Measurements from ENCODE around the gene HSPBP1.

Gene HSPBP1

DNA sequence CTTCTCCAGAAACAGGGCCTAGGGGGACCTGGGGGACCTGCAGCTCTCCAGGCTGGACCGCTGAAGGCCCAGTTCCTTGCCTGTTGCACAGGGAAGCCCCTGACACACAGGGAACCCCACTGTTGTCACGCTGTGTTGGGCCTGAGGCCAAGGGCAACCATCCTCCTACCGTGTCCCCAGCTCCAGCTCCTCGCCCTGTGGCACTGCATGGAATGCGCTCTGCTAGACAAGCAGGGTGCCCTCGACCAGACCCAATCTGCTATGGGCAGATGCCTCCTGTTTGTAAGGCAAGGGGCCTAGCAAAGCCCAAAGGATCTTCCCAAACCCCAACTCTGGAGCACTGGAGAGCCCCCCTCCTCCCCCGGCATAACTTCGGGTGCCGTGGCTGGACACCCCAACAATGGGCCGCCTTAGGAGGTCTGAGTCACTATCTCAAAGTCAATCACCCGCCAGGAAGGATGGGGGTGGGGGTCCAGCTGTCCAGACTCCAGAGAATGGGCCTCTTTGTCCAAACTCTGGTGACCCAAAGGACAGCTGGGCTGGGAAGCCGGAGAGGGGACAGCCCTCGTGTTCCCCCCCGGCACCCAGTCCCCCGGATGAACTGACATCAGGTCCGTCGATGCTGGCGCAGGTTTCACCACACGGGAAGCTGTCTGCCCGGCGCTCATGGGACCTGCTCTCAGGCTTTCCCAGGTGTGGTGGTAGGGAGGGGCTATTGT is 7.6 kb upstream of the HSPBP1 start:
- Histone ChIP-seq H3K4me3 (ENCODE audit: low read length) (no peak overlapping the region), H3K27me3 (ENCODE audit: control insufficient read depth, insufficient read depth, low read length) (no peaks in the 10 kb centered on the region), H3K27ac (ENCODE audit: low read length) (no peak overlapping the region), H3K9me3 (ENCODE audit: control insufficient read depth, insufficient read depth, low read length) (no peaks in the 10 kb centered on the region), H3K4me1 (ENCODE audit: control insufficient read depth, insufficient read depth, low read length) (peaks cover 2% of the 10 kb centered on the region; the same call in 1 of the 2 replicates), H3K36me3 (ENCODE audit: control insufficient read depth, insufficient read depth, low read length) (peaks cover 11% of the 10 kb centered on the region)
- whole genome bisulfite sequencing (ENCODE audit: insufficient coverage, insufficient read length), result no CpG with 5 or more reads among the region's 21 CpGs
- DNase-seq (ENCODE audit: low read depth, low spot score), result no peak

DNA sequence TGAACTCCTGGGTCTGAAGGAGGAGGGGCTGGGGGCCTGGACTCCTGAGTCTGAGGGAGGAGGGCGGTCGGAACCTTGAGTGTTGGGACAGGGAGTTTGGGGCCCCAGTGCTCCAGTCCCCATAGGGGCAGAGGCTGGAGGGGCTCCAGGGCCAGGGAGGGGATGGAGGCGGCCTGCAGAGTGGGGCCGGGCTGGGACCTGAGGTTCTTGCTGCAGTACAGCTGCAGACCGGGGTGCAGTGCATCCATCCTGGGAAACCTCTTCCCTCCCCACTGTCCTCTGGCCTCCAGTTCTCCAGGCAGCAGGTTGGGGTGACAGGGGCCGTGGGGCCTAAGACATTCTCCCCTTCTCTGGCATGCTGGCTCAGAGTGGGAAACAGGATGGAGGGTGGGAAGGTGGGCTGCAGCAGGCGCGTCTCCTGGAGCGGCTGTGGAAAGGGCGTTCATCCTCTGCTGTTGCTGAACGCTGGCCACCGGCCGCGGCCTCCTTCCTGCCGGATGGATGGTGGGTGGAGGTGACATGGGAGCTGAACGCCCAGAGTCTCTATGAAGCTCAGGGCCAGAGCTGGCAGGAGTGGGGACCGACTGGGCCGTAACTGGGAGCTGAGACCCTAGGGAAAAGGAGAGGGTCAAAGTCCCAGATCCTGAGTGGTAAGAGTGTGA is 5.5 kb upstream of the HSPBP1 start:
- WGBS (ENCODE audit: insufficient coverage, insufficient read length), result no CpG with 5 or more reads among the region's 18 CpGs
- no peak for DNase-seq (ENCODE audit: low read depth, low spot score)
- Histone ChIP-seq H3K27ac (ENCODE audit: low read length) (no peak overlapping the region), H3K9me3 (ENCODE audit: control insufficient read depth, insufficient read depth, low read length) (no peaks in the 10 kb centered on the region), H3K36me3 (ENCODE audit: control insufficient read depth, insufficient read depth, low read length) (peaks cover 11% of the 10 kb centered on the region), H3K4me1 (ENCODE audit: control insufficient read depth, insufficient read depth, low read length) (peaks cover 2% of the 10 kb centered on the region; the same call in 1 of the 2 replicates), H3K27me3 (ENCODE audit: control insufficient read depth, insufficient read depth, low read length) (no peaks in the 10 kb centered on the region), H3K4me3 (ENCODE audit: low read length) (no peak overlapping the region; the same call in 1 of the 2 replicates)

DNA sequence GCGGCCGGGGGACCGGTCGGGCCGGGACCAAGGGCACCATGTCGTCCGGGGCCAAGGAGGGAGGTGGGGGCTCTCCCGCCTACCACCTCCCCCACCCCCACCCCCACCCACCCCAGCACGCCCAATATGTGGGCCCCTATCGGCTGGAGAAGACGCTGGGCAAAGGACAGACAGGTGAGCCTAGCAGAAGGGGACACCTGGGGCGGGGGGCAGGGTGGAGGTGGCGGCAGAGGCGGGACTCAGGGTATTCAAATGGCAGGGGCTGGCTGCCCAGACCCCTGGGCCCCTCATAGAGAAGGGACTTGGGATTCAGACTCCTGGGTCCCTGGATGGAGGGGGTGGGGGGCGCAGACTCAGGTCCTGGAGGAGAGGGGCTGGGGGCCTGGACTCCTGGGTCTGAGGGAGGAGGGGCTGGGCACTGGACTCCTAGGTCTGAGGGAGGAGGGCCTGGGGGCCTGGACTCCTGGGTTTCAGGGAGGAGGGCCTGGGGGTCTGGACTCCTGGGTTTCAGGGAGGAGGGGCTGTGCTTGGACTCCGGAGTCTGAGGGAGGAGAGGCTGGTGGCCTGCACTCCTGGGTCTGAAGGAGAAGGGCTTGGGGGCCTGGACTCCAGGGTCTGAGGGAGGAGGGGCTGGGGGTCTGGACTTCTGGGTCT is 4.6 kb upstream of the HSPBP1 start:
- Histone ChIP-seq H3K27ac (ENCODE audit: low read length) (no peak overlapping the region), H3K27me3 (ENCODE audit: control insufficient read depth, insufficient read depth, low read length) (no peaks in the 10 kb centered on the region), H3K9me3 (ENCODE audit: control insufficient read depth, insufficient read depth, low read length) (no peaks in the 10 kb centered on the region), H3K36me3 (ENCODE audit: control insufficient read depth, insufficient read depth, low read length) (peaks cover 11% of the 10 kb centered on the region), H3K4me3 (ENCODE audit: low read length) (peak overlapping the region; percentile 51; the same call in 1 of the 2 replicates), H3K4me1 (ENCODE audit: control insufficient read depth, insufficient read depth, low read length) (peaks cover 2% of the 10 kb centered on the region; the same call in 1 of the 2 replicates)
- WGBS (ENCODE audit: insufficient coverage, insufficient read length), result no CpG with 5 or more reads among the region's 16 CpGs
- no peak for DNase-seq (ENCODE audit: low read depth, low spot score)

DNA sequence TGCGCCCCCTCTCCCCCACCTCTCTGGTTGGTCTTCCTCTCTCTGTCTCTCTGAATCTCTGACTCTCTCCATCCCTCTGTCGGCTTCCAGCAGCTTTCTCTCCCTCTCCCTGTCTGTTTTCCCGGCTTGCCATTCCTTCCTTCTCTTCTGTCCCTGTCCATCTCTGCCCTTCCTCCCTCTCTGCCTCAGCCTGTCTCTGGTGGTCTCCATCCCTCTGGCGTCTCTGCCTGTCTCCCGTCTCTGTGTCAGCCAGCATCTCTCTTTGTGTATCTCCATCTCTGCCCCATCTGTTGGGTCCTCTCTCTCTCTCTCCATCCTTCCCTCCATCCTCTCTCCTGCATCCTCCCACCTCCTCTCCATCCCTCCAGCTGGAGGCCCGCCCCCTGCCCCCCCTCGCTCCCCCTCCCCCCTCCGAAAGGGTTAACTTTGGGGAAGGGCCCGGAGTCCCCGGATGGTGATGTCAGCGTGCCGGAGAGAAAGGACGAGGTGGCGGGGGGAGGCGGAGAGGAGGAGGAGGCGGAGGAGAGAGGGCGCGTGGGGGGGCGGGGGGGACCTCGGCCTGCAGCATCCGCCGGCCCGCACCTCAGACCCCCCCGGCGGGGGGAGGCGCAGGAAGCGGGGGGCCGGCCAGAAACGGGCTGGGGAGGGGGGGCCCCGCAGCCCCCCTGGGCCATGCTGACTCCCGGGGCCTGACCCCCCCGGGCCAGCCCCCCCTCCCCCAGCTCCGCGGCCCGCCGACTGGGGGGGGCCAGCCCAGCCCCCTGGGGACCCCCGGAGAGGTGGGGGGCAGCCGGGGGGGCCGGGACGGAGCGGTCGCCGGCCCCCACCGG is 3.9 kb upstream of the HSPBP1 start, which contains the start of gene BRSK1:
TSS of gene BRSK1 (plus strand) at position 450 of the 830 bp plus-strand sequence. CDS start 446 bp downstream, outside the sequence.
- Histone ChIP-seq H3K27ac (ENCODE audit: low read length) (no peak within 1 kb of the TSS), H3K9me3 (ENCODE audit: control insufficient read depth, insufficient read depth, low read length) (no peaks in the 10 kb centered on the region), H3K36me3 (ENCODE audit: control insufficient read depth, insufficient read depth, low read length) (peaks cover 8% of the 10 kb centered on the region; the same call in 1 of the 2 replicates), H3K4me1 (ENCODE audit: control insufficient read depth, insufficient read depth, low read length) (peaks cover 2% of the 10 kb centered on the region; the same call in 1 of the 2 replicates), H3K4me3 (ENCODE audit: low read length) (peak within 1 kb of the TSS; percentile 51; the same call in 1 of the 2 replicates), H3K27me3 (ENCODE audit: control insufficient read depth, insufficient read depth, low read length) (no peaks in the 10 kb centered on the region)
- no peak for DNase-seq (ENCODE audit: low read depth, low spot score)
- WGBS (ENCODE audit: insufficient coverage, insufficient read length), result no CpG with 5 or more reads among the region's 44 CpGs

DNA sequence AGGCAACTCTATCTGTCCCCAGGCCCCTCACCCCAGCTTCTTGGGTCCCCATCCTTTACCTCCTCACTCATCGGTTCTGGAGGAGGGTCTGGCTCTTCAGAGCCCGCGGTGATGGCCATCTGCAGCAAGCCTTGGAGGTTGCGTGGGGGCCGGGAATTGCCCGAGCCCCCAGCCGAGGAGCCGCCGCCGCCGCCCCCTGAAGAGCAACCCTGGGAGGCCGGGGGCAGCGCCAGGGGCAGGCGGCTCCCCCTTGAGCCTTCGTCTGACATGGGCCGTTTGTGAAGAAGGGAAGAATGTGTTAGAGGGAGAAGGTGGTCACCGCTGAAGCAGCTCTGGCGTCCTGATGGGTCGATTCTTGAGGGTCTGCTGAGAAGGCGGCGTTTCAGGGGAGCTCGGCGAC is 570 bp downstream of the HSPBP1 start:
- peak overlapping the region; percentile 66; the same call in 1 of the 2 replicates for H3K4me3 ChIP-seq (ENCODE audit: low read length)
- WGBS (ENCODE audit: insufficient coverage, insufficient read length), result no CpG with 5 or more reads among the region's 23 CpGs
- DNase-seq (ENCODE audit: low read depth, low spot score), result no peak
- H3K4me1 ChIP-seq (ENCODE audit: control insufficient read depth, insufficient read depth, low read length), result peaks cover 2% of the 10 kb centered on the region; the same call in 1 of the 2 replicates
- H3K9me3 ChIP-seq (ENCODE audit: control insufficient read depth, insufficient read depth, low read length), result no peaks in the 10 kb centered on the region
- H3K27ac ChIP-seq (ENCODE audit: low read length), result no peak overlapping the region
- H3K27me3 ChIP-seq (ENCODE audit: control insufficient read depth, insufficient read depth, low read length), result no peaks in the 10 kb centered on the region
- H3K36me3 ChIP-seq (ENCODE audit: control insufficient read depth, insufficient read depth, low read length), result peaks cover under 1% of the 10 kb centered on the region; the same call in 1 of the 2 replicates

DNA sequence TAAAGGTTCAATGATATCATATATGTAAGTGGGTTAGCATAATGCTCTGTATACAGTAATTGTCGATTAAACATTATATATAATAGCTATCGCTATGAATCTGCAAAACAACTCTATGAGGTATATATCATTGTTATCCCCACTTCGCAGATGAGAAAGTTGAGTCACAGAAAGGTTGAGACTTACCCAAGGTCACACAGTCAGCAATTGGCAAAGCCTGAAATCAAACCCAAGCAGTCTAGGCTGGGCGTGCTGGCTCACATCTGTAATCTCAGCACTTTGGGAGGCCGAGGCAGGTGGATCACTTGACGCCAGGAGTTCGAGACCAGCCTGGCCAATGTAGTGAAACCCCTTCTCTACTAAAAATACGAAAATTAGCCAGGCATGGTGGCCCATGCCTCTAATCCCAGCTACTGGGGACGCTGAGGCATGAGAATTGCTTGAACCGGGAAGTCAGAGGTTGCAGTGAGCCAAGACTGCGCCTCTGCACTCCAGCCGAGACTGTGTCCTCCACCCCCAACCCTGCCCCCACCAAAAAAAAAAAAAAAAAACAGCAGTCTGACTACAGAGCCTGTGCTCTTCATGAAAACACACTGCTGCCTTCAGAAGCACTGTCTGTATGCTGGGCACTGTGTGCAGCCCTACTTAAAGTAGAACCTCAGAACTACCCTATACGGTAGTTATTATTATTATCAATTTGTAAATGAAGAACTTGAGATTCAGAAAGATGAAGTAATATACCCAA is 1.3 kb downstream of the HSPBP1 start:
- Histone ChIP-seq H3K9me3 (ENCODE audit: control insufficient read depth, insufficient read depth, low read length) (no peaks in the 10 kb centered on the region), H3K27ac (ENCODE audit: low read length) (no peak overlapping the region), H3K4me3 (ENCODE audit: low read length) (no peak overlapping the region), H3K27me3 (ENCODE audit: control insufficient read depth, insufficient read depth, low read length) (no peaks in the 10 kb centered on the region), H3K36me3 (ENCODE audit: control insufficient read depth, insufficient read depth, low read length) (peaks cover 3% of the 10 kb centered on the region; the same call in 1 of the 2 replicates), H3K4me1 (ENCODE audit: control insufficient read depth, insufficient read depth, low read length) (peaks cover under 1% of the 10 kb centered on the region; the same call in 1 of the 2 replicates)
- DNase-seq (ENCODE audit: low read depth, low spot score), result no peak
- no CpG with 5 or more reads among the region's 13 CpGs for WGBS (ENCODE audit: insufficient coverage, insufficient read length)

DNA sequence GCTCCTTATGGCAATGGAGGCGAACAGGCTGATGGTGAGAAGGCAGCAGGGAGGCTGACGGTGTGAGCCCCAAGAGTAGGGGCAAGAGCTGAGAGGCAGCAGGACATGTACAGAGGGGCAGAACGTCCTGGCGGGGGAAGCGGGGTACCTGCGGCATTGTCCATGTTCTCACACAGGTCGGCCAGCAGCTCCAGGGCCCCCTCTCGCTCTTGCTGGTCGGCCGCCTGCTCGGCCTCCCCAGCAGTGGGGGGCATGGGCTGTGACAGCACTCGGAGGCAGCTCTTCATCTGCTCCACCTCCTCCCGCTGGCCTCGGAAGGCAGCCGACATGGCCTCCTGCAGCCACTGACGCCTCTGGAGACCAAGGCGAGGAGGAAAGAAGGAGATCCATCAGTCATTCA is 2.4 kb downstream of the HSPBP1 start:
- Histone ChIP-seq H3K36me3 (ENCODE audit: control insufficient read depth, insufficient read depth, low read length) (peaks cover 3% of the 10 kb centered on the region; the same call in 1 of the 2 replicates), H3K4me1 (ENCODE audit: control insufficient read depth, insufficient read depth, low read length) (no peaks in the 10 kb centered on the region), H3K27me3 (ENCODE audit: control insufficient read depth, insufficient read depth, low read length) (no peaks in the 10 kb centered on the region), H3K27ac (ENCODE audit: low read length) (no peak overlapping the region), H3K9me3 (ENCODE audit: control insufficient read depth, insufficient read depth, low read length) (no peaks in the 10 kb centered on the region), H3K4me3 (ENCODE audit: low read length) (no peak overlapping the region)
- no CpG with 5 or more reads among the region's 17 CpGs for WGBS (ENCODE audit: insufficient coverage, insufficient read length)
- DNase-seq (ENCODE audit: low read depth, low spot score), result no peak

DNA sequence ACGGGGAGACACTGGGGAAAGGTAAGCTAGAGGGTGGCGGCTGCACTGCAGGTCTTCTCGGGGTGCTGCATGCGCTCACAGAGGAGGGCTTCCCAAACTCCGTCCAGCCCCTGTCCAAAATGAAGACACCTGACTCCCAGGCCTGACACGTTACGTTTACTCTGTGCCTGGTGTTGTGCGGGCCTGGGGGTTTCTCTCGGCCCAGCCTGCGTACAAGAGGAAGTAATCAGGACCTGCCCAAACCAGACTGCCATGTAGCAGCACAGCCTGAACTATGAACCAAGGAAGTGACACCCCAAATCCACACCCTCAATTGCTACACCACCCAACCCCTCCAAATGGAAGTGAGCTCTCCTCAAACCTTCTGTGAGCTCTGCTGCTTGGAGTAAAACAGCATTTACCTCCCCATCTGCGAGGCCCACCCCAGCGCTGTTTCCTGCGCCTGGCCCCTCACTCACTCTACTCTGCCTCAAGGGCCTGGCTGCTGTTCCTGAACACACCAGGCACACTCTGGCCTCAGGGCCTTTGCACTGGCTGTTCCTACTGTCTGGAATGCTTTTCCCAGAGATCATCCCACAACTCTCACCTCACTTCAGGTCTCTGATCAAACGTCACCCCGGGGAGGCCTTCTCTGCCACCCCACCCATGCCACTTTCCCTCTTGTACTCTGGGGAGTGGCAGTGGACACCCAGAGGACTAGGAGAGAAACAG is 3.0 kb downstream of the HSPBP1 start:
- H3K36me3 ChIP-seq (ENCODE audit: control insufficient read depth, insufficient read depth, low read length), result peaks cover 3% of the 10 kb centered on the region; the same call in 1 of the 2 replicates
- no peak overlapping the region for H3K4me3 ChIP-seq (ENCODE audit: low read length)
- no peaks in the 10 kb centered on the region for H3K27me3 ChIP-seq (ENCODE audit: control insufficient read depth, insufficient read depth, low read length)
- no peaks in the 10 kb centered on the region for H3K9me3 ChIP-seq (ENCODE audit: control insufficient read depth, insufficient read depth, low read length)
- H3K4me1 ChIP-seq (ENCODE audit: control insufficient read depth, insufficient read depth, low read length), result no peaks in the 10 kb centered on the region
- DNase-seq (ENCODE audit: low read depth, low spot score), result no peak
- no peak overlapping the region for H3K27ac ChIP-seq (ENCODE audit: low read length)
- WGBS (ENCODE audit: insufficient coverage, insufficient read length), result no CpG with 5 or more reads among the region's 15 CpGs
